NAMALWA (cell line): Measurements from ENCODE around the gene MFAP2.
A peak's percentile ranks its signal among the peaks of the same experiment; 100 is the strongest.
"Not testable (repeated sequence)": the region's sequence is repeated elsewhere in the genome, so short reads cannot be mapped to it uniquely, and the experiment has no call there.

ENCODE experiments used
- DNase-seq: peaks from one replicate; pipeline ENCODE4 v3.0.0-alpha.2; 2015; ENCODE audit warnings: low spot score

Gene MFAP2

GRCh38 chr1:16961297-16962133 lies 18.9 kb downstream of the MFAP2 start:
- no peak for DNase-seq

- peak; percentile 86 for DNase-seq
Measured at GRCh38 chr1:16960560-16961296, 19.7 kb downstream of the MFAP2 start.

GRCh38 chr1:16958475-16958874 lies 21.9 kb downstream of the MFAP2 start:
- DNase-seq: no peak

- DNase-seq: no peak
Measured at GRCh38 chr1:16957731-16958130, 22.7 kb downstream of the MFAP2 start.

GRCh38 chr1:16956775-16957174 lies 23.6 kb downstream of the MFAP2 start:
- no peak for DNase-seq

GRCh38 chr1:16955186-16955585 lies 25.2 kb downstream of the MFAP2 start:
- no peak for DNase-seq

- no peak for DNase-seq
Measured at GRCh38 chr1:16954579-16954978, 25.8 kb downstream of the MFAP2 start.

GRCh38 chr1:16952376-16952775 lies 28.0 kb downstream of the MFAP2 start:
- DNase-seq: not testable (repeated sequence)

GRCh38 chr1:16949026-16949425 lies 31.4 kb downstream of the MFAP2 start:
- not testable (repeated sequence) for DNase-seq

- peak; percentile 78 for DNase-seq
Measured at GRCh38 chr1:16948282-16948891, 32.0 kb downstream of the MFAP2 start.

- DNase-seq: no peak
Measured at GRCh38 chr1:16946646-16947045, 33.8 kb downstream of the MFAP2 start.

- DNase-seq: not testable (repeated sequence)
Measured at GRCh38 chr1:16946185-16946584, 34.2 kb downstream of the MFAP2 start.

GRCh38 chr1:16945512-16945911 lies 34.9 kb downstream of the MFAP2 start:
- DNase-seq: not testable (repeated sequence)

GRCh38 chr1:16944038-16944437 lies 36.4 kb downstream of the MFAP2 start:
- DNase-seq: no peak

- not testable (repeated sequence) for DNase-seq
Measured at GRCh38 chr1:16939386-16940180, 40.8 kb downstream of the MFAP2 start.

- no peak for DNase-seq
Measured at GRCh38 chr1:16938351-16939321, 41.8 kb downstream of the MFAP2 start.

GRCh38 chr1:16936580-16936979 lies 43.8 kb downstream of the MFAP2 start:
- DNase-seq: not testable (repeated sequence)

GRCh38 chr1:16933945-16934344 lies 46.5 kb downstream of the MFAP2 start:
- not testable (repeated sequence) for DNase-seq

- not testable (repeated sequence) for DNase-seq
Measured at GRCh38 chr1:16931206-16931934, 49.0 kb downstream of the MFAP2 start.
